HCEC 1CT (cell line): ENCODE results near the gene C3orf80.
"Not testable (repeated sequence)": the region's sequence is repeated elsewhere in the genome, so short reads cannot be mapped to it uniquely, and the experiment has no call there.

ENCODE experiments used
- DNase-seq: peaks from one replicate; pipeline ENCODE4 v3.0.0-alpha.2; 2017

Gene C3orf80

DNA sequence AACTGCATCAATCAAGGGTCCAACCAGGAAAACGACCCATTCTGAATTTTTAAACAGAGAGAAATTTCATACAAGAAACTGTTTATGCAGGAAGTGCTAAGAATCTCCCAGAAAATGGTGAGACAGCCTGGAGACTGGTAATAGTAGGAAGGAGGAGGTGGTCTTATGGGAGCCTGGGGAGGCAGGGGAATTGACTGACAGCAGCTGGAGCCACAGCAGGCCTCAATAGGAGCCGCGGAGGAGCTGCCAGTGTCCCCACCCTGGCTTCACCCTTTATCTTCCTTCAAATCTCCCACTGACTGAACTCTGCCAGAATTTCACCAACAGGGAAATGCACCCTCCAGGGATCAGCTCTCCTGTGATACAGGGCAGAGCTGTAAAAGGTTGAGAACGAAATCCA, 7.5 kb upstream of the C3orf80 start:
- DNase-seq, result no peak

GRCh38 chr3:160218136-160218535, 7.1 kb upstream of the C3orf80 start:
- no peak for DNase-seq

DNA sequence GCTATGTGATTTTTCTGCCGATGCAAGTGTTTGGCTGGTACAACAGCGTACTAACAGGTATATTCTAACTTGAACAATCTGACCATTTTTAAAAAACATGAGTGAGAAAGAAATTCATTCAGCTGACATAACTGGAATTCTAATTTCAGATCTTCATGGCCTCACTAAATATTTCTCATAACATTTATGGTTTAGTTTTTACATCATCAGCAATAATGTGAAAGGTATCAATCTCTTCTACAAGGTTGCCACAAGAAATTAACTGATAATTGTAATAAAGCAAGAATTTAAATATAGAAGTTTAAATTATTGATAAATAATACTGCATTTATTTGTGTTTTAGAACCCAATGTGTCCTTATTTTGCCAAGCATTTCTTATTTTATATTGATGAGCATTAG, 5.2 kb upstream of the C3orf80 start:
- DNase-seq, result no peak

- no peak for DNase-seq
Measured at GRCh38 chr3:160221019-160221418, 4.2 kb upstream of the C3orf80 start.

GRCh38 chr3:160224256-160224655, 966 bp upstream of the C3orf80 start:
- DNase-seq, result no peak

- DNase-seq, result no peak
Measured at GRCh38 chr3:160224811-160225175, 429 bp upstream of the C3orf80 start.

DNA sequence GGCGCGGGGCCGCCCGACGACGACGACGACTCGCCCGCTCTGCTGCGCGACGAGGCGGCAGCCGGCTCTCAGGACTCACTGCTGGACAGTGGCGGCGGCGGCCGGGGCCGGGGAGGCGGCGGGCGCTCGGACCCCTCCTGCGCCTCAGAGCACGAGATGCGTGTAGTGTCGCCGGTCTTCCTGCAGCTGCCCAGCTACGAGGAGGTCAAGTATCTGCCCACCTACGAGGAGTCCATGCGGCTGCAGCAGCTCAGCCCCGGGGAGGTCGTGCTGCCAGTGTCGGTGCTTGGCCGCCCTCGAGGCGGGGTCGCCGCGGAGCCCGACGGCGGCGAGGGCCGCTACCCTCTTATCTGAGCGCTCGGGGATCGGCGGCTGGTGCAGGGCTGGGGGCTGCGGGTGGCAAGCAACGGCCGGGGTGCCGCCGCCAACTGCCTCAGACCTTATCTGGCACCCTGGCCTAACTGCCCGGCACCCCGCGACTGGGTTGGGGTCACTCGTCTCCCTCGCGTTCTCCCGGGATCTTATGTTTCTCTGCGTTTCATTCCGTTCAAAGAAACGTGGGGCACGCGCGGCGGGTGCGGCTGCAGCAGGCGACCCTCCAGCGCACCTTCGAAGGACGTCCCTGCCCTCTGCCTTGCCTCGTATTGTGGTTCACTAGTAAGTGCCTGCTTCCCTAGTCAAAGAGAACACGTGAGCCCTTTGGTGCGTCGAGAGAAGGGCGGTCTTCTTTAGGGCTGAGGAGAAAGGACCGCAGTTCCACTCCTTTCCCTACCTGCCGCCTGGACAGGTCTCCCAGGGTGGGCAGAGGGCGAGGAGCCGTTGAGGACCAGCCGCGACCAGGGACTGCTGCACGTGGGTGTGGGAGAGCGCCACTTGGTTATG, 1.0 kb downstream of the C3orf80 start:
- DNase-seq, result no peak

GRCh38 chr3:160227419-160227818, 2.2 kb downstream of the C3orf80 start:
- no peak for DNase-seq

GRCh38 chr3:160232014-160232413, 6.8 kb downstream of the C3orf80 start:
- no peak for DNase-seq

DNA sequence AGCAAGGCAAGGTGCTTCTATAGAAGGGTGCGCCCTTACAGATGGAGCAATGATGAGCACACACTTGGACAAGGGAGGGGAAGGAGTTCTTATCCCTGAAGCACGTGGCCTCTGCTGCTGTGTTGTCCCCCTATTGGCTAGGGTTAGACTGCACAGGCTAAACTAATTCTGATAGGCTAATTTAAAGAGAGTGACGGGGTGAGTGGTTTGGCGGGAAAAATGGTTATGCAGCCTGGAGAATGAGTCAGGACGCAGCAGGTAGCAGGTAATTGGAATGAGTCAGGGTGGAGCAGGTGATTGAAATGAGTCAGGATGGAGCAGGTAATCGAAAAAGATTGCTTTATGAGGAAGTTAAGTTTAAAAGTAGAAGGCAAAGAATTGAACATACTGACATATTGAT, 15.5 kb downstream of the C3orf80 start:
- not testable (repeated sequence) for DNase-seq

DNA sequence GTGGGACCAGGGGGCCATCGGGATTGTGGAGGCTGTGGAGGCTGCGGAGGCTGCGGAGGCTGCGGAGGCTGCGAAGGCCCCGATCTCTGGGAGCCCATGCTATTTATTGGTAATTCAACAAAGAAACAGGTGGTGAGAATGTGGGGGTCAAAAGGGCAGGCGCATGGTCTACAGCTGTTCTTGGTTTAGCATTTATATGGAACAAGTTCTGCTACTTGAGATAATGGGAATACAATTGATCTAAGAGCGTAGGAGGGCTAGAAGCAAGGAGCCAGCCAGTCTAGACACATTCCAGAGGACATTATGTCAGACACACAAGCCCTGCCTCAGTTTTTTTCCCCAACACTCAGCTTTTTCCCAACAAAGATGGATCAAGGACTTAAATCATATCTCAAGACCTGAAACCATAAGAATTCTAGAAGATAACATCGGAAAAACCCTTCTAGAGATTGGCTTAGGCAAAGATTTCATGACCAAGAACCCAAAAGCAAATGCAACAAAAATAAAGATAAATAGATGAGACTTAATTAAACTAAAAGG, 20.1 kb downstream of the C3orf80 start:
- no peak for DNase-seq

DNA sequence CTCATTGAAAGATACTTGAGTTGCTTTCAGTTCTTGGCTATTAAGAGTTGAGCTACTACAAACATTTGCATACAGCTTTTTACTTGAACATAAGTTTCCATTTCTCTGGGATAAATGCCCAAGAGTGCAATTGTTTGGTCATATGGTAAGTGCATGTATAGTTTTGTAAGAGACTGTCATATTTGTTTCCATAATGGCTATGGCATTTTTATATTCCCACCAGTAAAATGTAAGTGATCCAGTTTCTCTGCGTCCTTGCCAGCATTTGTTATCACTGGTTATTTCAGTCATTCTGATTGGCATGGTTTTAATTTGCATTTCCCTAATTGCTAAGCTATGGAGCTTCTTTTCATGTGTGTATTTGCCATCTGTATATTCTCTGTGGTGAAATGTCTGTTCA, 22.5 kb downstream of the C3orf80 start:
- no peak for DNase-seq

- DNase-seq, result no peak
Measured at GRCh38 chr3:160253298-160253697, 28.1 kb downstream of the C3orf80 start.

GRCh38 chr3:160257606-160258005, 32.4 kb downstream of the C3orf80 start:
- DNase-seq, result no peak

DNA sequence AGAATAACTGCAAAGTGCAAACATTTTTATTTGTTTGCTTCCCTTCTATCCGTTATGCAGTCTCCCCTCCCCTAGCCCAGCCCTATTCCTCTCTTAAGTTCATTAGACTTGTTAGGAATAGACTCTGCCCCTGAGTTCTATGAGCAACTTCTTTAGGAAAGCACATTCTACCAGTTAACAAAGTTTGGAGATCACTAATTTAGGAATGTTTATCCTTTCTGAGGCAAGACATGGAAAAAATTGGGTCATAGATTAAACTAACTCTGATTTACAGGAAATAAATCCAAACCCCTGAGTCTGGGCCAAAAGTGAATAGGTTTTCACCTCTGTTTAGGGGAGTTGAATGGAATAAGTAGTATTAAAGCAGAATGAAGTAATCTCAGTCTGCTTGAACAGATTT, 34.4 kb downstream of the C3orf80 start:
- DNase-seq, result no peak

DNA sequence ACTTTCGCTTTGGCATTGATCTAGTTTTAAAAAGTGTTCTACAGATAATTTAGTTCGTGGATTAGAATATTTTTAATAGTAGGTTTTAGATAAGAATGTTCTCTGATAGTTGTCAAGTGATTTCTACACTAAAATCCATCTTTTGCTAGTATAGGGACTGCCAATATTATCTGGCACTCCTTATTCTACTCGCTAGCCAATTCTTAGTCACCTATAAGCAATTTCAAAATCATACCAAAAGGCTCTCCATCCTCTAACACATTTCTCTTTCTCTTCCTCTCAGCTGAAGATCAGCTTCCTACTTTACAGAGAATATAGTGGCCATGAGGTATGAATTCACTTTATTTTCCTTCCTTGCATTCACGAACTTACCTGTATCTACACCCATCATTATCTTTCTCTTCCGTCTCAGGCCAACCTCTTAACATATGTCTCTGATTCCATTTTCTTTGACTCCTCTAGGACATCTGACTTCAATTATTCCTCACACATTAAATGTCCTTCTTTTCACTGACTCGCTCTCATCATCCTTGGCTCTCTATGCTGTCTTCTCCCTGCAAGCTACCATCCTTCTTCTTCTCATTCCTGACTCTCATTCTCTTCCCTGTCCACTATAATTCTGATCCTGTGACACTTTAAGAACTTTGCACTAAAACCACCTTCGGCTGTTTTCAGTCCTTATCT, 35.5 kb downstream of the C3orf80 start:
- DNase-seq, result no peak

- no peak for DNase-seq
Measured at GRCh38 chr3:160265088-160265487, 39.9 kb downstream of the C3orf80 start.
